OCI-LY7 (cell line): ENCODE measurements around the gene ANAPC5.

Source experiments
- CTCF ChIP-seq: fragments of 200-600 bp; sonication (generic); conservative IDR thresholded peaks from 2 replicates; pipeline ENCODE4 v1.5.1; 2014; ENCODE audit warnings: mild to moderate bottlenecking, antibody characterized with exemption, low read length, moderate library complexity, mixed read lengths
- EZH2phosphoT487 ChIP-seq: fragments of 200-600 bp; sonication (generic); IDR thresholded peaks from 2 replicates; pipeline ENCODE4 v1.6.1; 2018; ENCODE audit warnings: low read depth, borderline replicate concordance, mild to moderate bottlenecking, mixed run types, antibody characterized with exemption, low read length, moderate library complexity, mixed read lengths

GRCh38 chr12:121397521-121397920 lies 45.3 kb upstream of the ANAPC5 start:
- TF ChIP-seq CTCF (no peak), EZH2phosphoT487 (no peak)
